ENCODE data around the gene CKS1B.

Gene CKS1B

GRCh38 chr1:154959426-154959780 is 15.1 kb upstream of the CKS1B start:
- no peak for TF ChIP-seq CTCF (conservative IDR thresholded peaks at IDR 0.05; ENCODE audit: low read depth, low read length)
- Histone ChIP-seq H3K27me3 (ENCODE audit: insufficient read depth, low read depth) (no peaks in the 10 kb centered on the region), H3K36me3 (ENCODE audit: insufficient read depth) (peaks cover 7% of the 10 kb centered on the region; the same call in 1 of the 2 replicates), H4K20me1 (ENCODE audit: insufficient read depth) (no peaks in the 10 kb centered on the region), H3K4me1 (ENCODE audit: low read depth, poor library complexity, severe bottlenecking) (peaks cover 56% of the 10 kb centered on the region), H3K4me3 (IDR thresholded peaks at IDR 0.05; ENCODE audit: insufficient read depth, low read depth, low read length) (no peak overlapping the region), H3K79me2 (ENCODE audit: insufficient read depth, low read depth) (peaks cover 43% of the 10 kb centered on the region), H2AFZ (ENCODE audit: low read depth) (no peak overlapping the region), H3K4me2 (no peak overlapping the region), H3K9ac (no peak overlapping the region), H3K27ac (no peak overlapping the region)

- Histone ChIP-seq H3K79me2 (ENCODE audit: insufficient read depth, low read depth) (peaks cover 39% of the 10 kb centered on the region), H4K20me1 (ENCODE audit: insufficient read depth) (no peaks in the 10 kb centered on the region), H3K4me1 (ENCODE audit: low read depth, poor library complexity, severe bottlenecking) (peaks cover 52% of the 10 kb centered on the region), H3K36me3 (ENCODE audit: insufficient read depth) (peaks cover 7% of the 10 kb centered on the region; the same call in 1 of the 2 replicates), H2AFZ (ENCODE audit: low read depth) (peak overlapping the region; percentile 60; the same call in 1 of the 2 replicates), H3K4me2 (peak overlapping the region; percentile 93), H3K4me3 (IDR thresholded peaks at IDR 0.05; ENCODE audit: insufficient read depth, low read depth, low read length) (peak overlapping the region; percentile 98), H3K9ac (peak overlapping the region; percentile 78), H3K27ac (peak overlapping the region; percentile 80), H3K27me3 (ENCODE audit: insufficient read depth, low read depth) (no peaks in the 10 kb centered on the region)
- no peak for TF ChIP-seq CTCF (conservative IDR thresholded peaks at IDR 0.05; ENCODE audit: low read depth, low read length)
Observed at GRCh38 chr1:154960446-154961136, 13.9 kb upstream of the CKS1B start.

- peaks cover 39% of the 10 kb centered on the region for H3K79me2 ChIP-seq (ENCODE audit: insufficient read depth, low read depth)
- peak; percentile 81 for TF ChIP-seq CTCF (conservative IDR thresholded peaks at IDR 0.05; ENCODE audit: low read depth, low read length)
- H3K4me3 ChIP-seq (IDR thresholded peaks at IDR 0.05; ENCODE audit: insufficient read depth, low read depth, low read length) = peak within 1 kb of the TSS; percentile 98
- H3K36me3 ChIP-seq (ENCODE audit: insufficient read depth) = peaks cover 7% of the 10 kb centered on the region; the same call in 1 of the 2 replicates
- H2AFZ ChIP-seq (ENCODE audit: low read depth) = peak within 1 kb of the TSS; percentile 60
- H3K27me3 ChIP-seq (ENCODE audit: insufficient read depth, low read depth) = no peaks in the 10 kb centered on the region
- peaks cover 47% of the 10 kb centered on the region for H3K4me1 ChIP-seq (ENCODE audit: low read depth, poor library complexity, severe bottlenecking)
- no peaks in the 10 kb centered on the region for H4K20me1 ChIP-seq (ENCODE audit: insufficient read depth)
- peak within 1 kb of the TSS; percentile 93 for H3K4me2 ChIP-seq
- peak within 1 kb of the TSS; percentile 80 for H3K27ac ChIP-seq
- peak within 1 kb of the TSS; percentile 78 for H3K9ac ChIP-seq
Observed at GRCh38 chr1:154961207-154962155, 13.0 kb upstream of the CKS1B start, which contains the start of gene PYGO2. PYGO2 (minus strand) TSS chr1:154961782; CDS start chr1:154961576, 206 bp downstream.

GRCh38 chr1:154962156-154962749 is 12.2 kb upstream of the CKS1B start:
- TF ChIP-seq CTCF (conservative IDR thresholded peaks at IDR 0.05; ENCODE audit: low read depth, low read length) = 0 out of 2 replicates have a peak, but pooled peaks have one; percentile 0
- Histone ChIP-seq H2AFZ (ENCODE audit: low read depth) (peak overlapping the region; percentile 60), H3K36me3 (ENCODE audit: insufficient read depth) (peaks cover 7% of the 10 kb centered on the region; the same call in 1 of the 2 replicates), H3K4me1 (ENCODE audit: low read depth, poor library complexity, severe bottlenecking) (peaks cover 39% of the 10 kb centered on the region), H4K20me1 (ENCODE audit: insufficient read depth) (no peaks in the 10 kb centered on the region), H3K27me3 (ENCODE audit: insufficient read depth, low read depth) (no peaks in the 10 kb centered on the region), H3K9ac (peak overlapping the region; percentile 78), H3K27ac (peak overlapping the region; percentile 80), H3K4me3 (IDR thresholded peaks at IDR 0.05; ENCODE audit: insufficient read depth, low read depth, low read length) (peak overlapping the region; percentile 98), H3K79me2 (ENCODE audit: insufficient read depth, low read depth) (peaks cover 36% of the 10 kb centered on the region), H3K4me2 (peak overlapping the region; percentile 93)

All from KMS-11 (cell line).